ENCODE data around the gene NHSL2.

NHSL2 gene

GRCh38 chrX:71930298-71930697 is 19.7 kb downstream of the NHSL2 start:
- Histone ChIP-seq H3K14ac (ENCODE audit: low read length in 2 of 2) (no peak overlapping the region), H3K18ac (ENCODE audit: low read depth in 1 of 2, low read length in 2 of 2) (no peak overlapping the region), H2AK5ac (ENCODE audit: low read length, severe bottlenecking) (no peak overlapping the region), H3K4me3 (ENCODE audit: insufficient read depth in 1 of 2, low read depth in 1 of 2, low read length in 2 of 2) (no peak overlapping the region), H2BK5ac (ENCODE audit: low read depth, low read length, poor library complexity, severe bottlenecking) (no peak overlapping the region), H3K9me3 (ENCODE audit: control insufficient read depth, low read length) (no peaks in the 10 kb centered on the region), H3K79me1 (replicated peaks; ENCODE audit: low read length, poor library complexity, severe bottlenecking) (peaks cover 6% of the 10 kb centered on the region), H2BK15ac (ENCODE audit: low read depth, poor library complexity, severe bottlenecking) (no peak overlapping the region), H3K36me3 (ENCODE audit: control insufficient read depth in 1 of 2, insufficient read depth in 2 of 2, low read depth in 1 of 2, low read length in 2 of 2) (no peaks in the 10 kb centered on the region), H3K4me1 (ENCODE audit: control insufficient read depth, insufficient read depth, low read depth, low read length) (no peaks in the 10 kb centered on the region), H3K23ac (ENCODE audit: low read length in 2 of 2) (no peak overlapping the region), H2AFZ (ENCODE audit: low read depth, low read length) (no peak overlapping the region), H4K91ac (ENCODE audit: low read length) (no peak overlapping the region), H4K8ac (ENCODE audit: low read length) (no peak overlapping the region), H2BK120ac (ENCODE audit: low read depth, low read length) (no peak overlapping the region), H3K4ac (ENCODE audit: low read depth in 1 of 2, low read length in 2 of 2) (no peak overlapping the region), H3K27ac (ENCODE audit: low read length, poor library complexity, severe bottlenecking) (no peak overlapping the region), H3K9ac (ENCODE audit: low read length) (no peak overlapping the region), H3K4me2 (ENCODE audit: low read length, poor library complexity, severe bottlenecking) (no peak overlapping the region), H3K27me3 (ENCODE audit: control insufficient read depth in 1 of 2, insufficient read depth in 1 of 2, low read length in 2 of 2) (peaks cover 0 to 58% of the 10 kb centered on the region in 2 experiments), H2BK12ac (ENCODE audit: low read length in 2 of 2) (no peak overlapping the region)
- no CpG with 5 or more reads among the region's 1 CpG for WGBS
- peak; percentile 24 for DNase-seq

GRCh38 chrX:71935476-71935875 is 24.8 kb downstream of the NHSL2 start:
- 90% methylated on average over 3 of the region's 3 CpGs for WGBS
- H2AK5ac ChIP-seq (ENCODE audit: low read length, severe bottlenecking), result no peak overlapping the region
- H2BK12ac ChIP-seq (ENCODE audit: low read length in 2 of 2), result no peak overlapping the region
- peaks cover 0 to 65% of the 10 kb centered on the region in 2 experiments for H3K27me3 ChIP-seq (ENCODE audit: control insufficient read depth in 1 of 2, insufficient read depth in 1 of 2, low read length in 2 of 2)
- no peak for DNase-seq
- H3K23ac ChIP-seq (ENCODE audit: low read length in 2 of 2), result no peak overlapping the region
- H3K4me1 ChIP-seq (ENCODE audit: control insufficient read depth, insufficient read depth, low read depth, low read length), result peaks cover 3% of the 10 kb centered on the region
- H2AFZ ChIP-seq (ENCODE audit: low read depth, low read length), result no peak overlapping the region
- H3K27ac ChIP-seq (ENCODE audit: low read length, poor library complexity, severe bottlenecking), result no peak overlapping the region
- H3K36me3 ChIP-seq (ENCODE audit: control insufficient read depth in 1 of 2, insufficient read depth in 2 of 2, low read depth in 1 of 2, low read length in 2 of 2), result no peaks in the 10 kb centered on the region
- no peak overlapping the region for H3K14ac ChIP-seq (ENCODE audit: low read length in 2 of 2)
- H3K79me1 ChIP-seq (replicated peaks; ENCODE audit: low read length, poor library complexity, severe bottlenecking), result peaks cover 1% of the 10 kb centered on the region
- no peak overlapping the region for H3K4me3 ChIP-seq (ENCODE audit: insufficient read depth in 1 of 2, low read depth in 1 of 2, low read length in 2 of 2)
- H3K4me2 ChIP-seq (ENCODE audit: low read length, poor library complexity, severe bottlenecking), result no peak overlapping the region
- H3K9ac ChIP-seq (ENCODE audit: low read length), result no peak overlapping the region
- peak overlapping the region in 1 of 2 experiments; percentile 11 for H3K18ac ChIP-seq (ENCODE audit: low read depth in 1 of 2, low read length in 2 of 2)
- no peak overlapping the region for H3K4ac ChIP-seq (ENCODE audit: low read depth in 1 of 2, low read length in 2 of 2)
- no peak overlapping the region for H4K91ac ChIP-seq (ENCODE audit: low read length)
- H2BK5ac ChIP-seq (ENCODE audit: low read depth, low read length, poor library complexity, severe bottlenecking), result no peak overlapping the region
- no peak overlapping the region for H2BK15ac ChIP-seq (ENCODE audit: low read depth, poor library complexity, severe bottlenecking)
- H3K9me3 ChIP-seq (ENCODE audit: control insufficient read depth, low read length), result no peaks in the 10 kb centered on the region
- no peak overlapping the region for H4K8ac ChIP-seq (ENCODE audit: low read length)
- H2BK120ac ChIP-seq (ENCODE audit: low read depth, low read length), result no peak overlapping the region

GRCh38 chrX:71936632-71937031 is 26.0 kb downstream of the NHSL2 start:
- Histone ChIP-seq H3K27ac (ENCODE audit: low read length, poor library complexity, severe bottlenecking) (no peak overlapping the region), H2BK15ac (ENCODE audit: low read depth, poor library complexity, severe bottlenecking) (no peak overlapping the region), H3K14ac (ENCODE audit: low read length in 2 of 2) (no peak overlapping the region), H3K9ac (ENCODE audit: low read length) (no peak overlapping the region), H2AFZ (ENCODE audit: low read depth, low read length) (no peak overlapping the region), H3K4ac (ENCODE audit: low read depth in 1 of 2, low read length in 2 of 2) (no peak overlapping the region), H2BK12ac (ENCODE audit: low read length in 2 of 2) (no peak overlapping the region), H2AK5ac (ENCODE audit: low read length, severe bottlenecking) (no peak overlapping the region), H3K36me3 (ENCODE audit: control insufficient read depth in 1 of 2, insufficient read depth in 2 of 2, low read depth in 1 of 2, low read length in 2 of 2) (no peaks in the 10 kb centered on the region), H2BK5ac (ENCODE audit: low read depth, low read length, poor library complexity, severe bottlenecking) (no peak overlapping the region), H4K8ac (ENCODE audit: low read length) (no peak overlapping the region), H3K4me3 (ENCODE audit: insufficient read depth in 1 of 2, low read depth in 1 of 2, low read length in 2 of 2) (no peak overlapping the region), H4K91ac (ENCODE audit: low read length) (no peak overlapping the region), H3K18ac (ENCODE audit: low read depth in 1 of 2, low read length in 2 of 2) (no peak overlapping the region), H3K4me2 (ENCODE audit: low read length, poor library complexity, severe bottlenecking) (no peak overlapping the region), H3K9me3 (ENCODE audit: control insufficient read depth, low read length) (no peaks in the 10 kb centered on the region), H3K23ac (ENCODE audit: low read length in 2 of 2) (no peak overlapping the region), H2BK120ac (ENCODE audit: low read depth, low read length) (no peak overlapping the region), H3K27me3 (ENCODE audit: control insufficient read depth in 1 of 2, insufficient read depth in 1 of 2, low read length in 2 of 2) (peaks cover 0 to 60% of the 10 kb centered on the region in 2 experiments), H3K4me1 (ENCODE audit: control insufficient read depth, insufficient read depth, low read depth, low read length) (peaks cover 5% of the 10 kb centered on the region), H3K79me1 (replicated peaks; ENCODE audit: low read length, poor library complexity, severe bottlenecking) (peaks cover 1% of the 10 kb centered on the region)
- 79% methylated on average over 1 of the region's 1 CpG for WGBS
- DNase-seq, result no peak

- no peak overlapping the region for H2BK120ac ChIP-seq (ENCODE audit: low read depth, low read length)
- no peak overlapping the region for H3K18ac ChIP-seq (ENCODE audit: low read depth in 1 of 2, low read length in 2 of 2)
- H2BK15ac ChIP-seq (ENCODE audit: low read depth, poor library complexity, severe bottlenecking), result no peak overlapping the region
- H3K4me2 ChIP-seq (ENCODE audit: low read length, poor library complexity, severe bottlenecking), result no peak overlapping the region
- peaks cover 1% of the 10 kb centered on the region for H3K79me1 ChIP-seq (replicated peaks; ENCODE audit: low read length, poor library complexity, severe bottlenecking)
- H4K8ac ChIP-seq (ENCODE audit: low read length), result no peak overlapping the region
- DNase-seq, result peak; percentile 63
- H2BK12ac ChIP-seq (ENCODE audit: low read length in 2 of 2), result no peak overlapping the region
- no peak overlapping the region for H2BK5ac ChIP-seq (ENCODE audit: low read depth, low read length, poor library complexity, severe bottlenecking)
- H3K9me3 ChIP-seq (ENCODE audit: control insufficient read depth, low read length), result no peaks in the 10 kb centered on the region
- H3K4me1 ChIP-seq (ENCODE audit: control insufficient read depth, insufficient read depth, low read depth, low read length), result peaks cover 6% of the 10 kb centered on the region
- no peak overlapping the region for H4K91ac ChIP-seq (ENCODE audit: low read length)
- no peak overlapping the region for H3K9ac ChIP-seq (ENCODE audit: low read length)
- WGBS, result 37% methylated on average over 2 of the region's 5 CpGs
- no peak overlapping the region for H2AFZ ChIP-seq (ENCODE audit: low read depth, low read length)
- no peak overlapping the region for H2AK5ac ChIP-seq (ENCODE audit: low read length, severe bottlenecking)
- no peak overlapping the region for H3K27ac ChIP-seq (ENCODE audit: low read length, poor library complexity, severe bottlenecking)
- H3K4me3 ChIP-seq (ENCODE audit: insufficient read depth in 1 of 2, low read depth in 1 of 2, low read length in 2 of 2), result no peak overlapping the region
- H3K4ac ChIP-seq (ENCODE audit: low read depth in 1 of 2, low read length in 2 of 2), result peak overlapping the region in 1 of 2 experiments; percentile 51
- H3K36me3 ChIP-seq (ENCODE audit: control insufficient read depth in 1 of 2, insufficient read depth in 2 of 2, low read depth in 1 of 2, low read length in 2 of 2), result no peaks in the 10 kb centered on the region
- peaks cover 0 to 48% of the 10 kb centered on the region in 2 experiments for H3K27me3 ChIP-seq (ENCODE audit: control insufficient read depth in 1 of 2, insufficient read depth in 1 of 2, low read length in 2 of 2)
- H3K23ac ChIP-seq (ENCODE audit: low read length in 2 of 2), result no peak overlapping the region
- no peak overlapping the region for H3K14ac ChIP-seq (ENCODE audit: low read length in 2 of 2)
These were observed 27.7 kb downstream of the NHSL2 start for GRCh38 chrX:71938371-71938770.

All from mesenchymal stem cell (in vitro differentiated cells and primary cell).